Activated T-helper 9 cell treated with anti-CD3 and anti-CD28 coated beads, Interleukin-2, amount 50 U/mL, for 16 hours (primary cell): ENCODE measurements around the gene RAB3IL1.

Source experiments
- DNase-seq: peaks from one replicate; pipeline ENCODE4 v3.0.0-alpha.2; 2020; ENCODE audit warnings: low read depth

Gene RAB3IL1

GRCh38 chr11:61905067-61905696 lies 12.2 kb downstream of the RAB3IL1 start:
- DNase-seq, result no peak

- no peak for DNase-seq
Measured at GRCh38 chr11:61904539-61905048, 12.8 kb downstream of the RAB3IL1 start.

- DNase-seq, result no peak
Measured at GRCh38 chr11:61903845-61904244, 13.5 kb downstream of the RAB3IL1 start.

GRCh38 chr11:61902313-61902712 lies 15.1 kb downstream of the RAB3IL1 start:
- no peak for DNase-seq

- DNase-seq, result no peak
Measured at GRCh38 chr11:61901397-61901796, 16.0 kb downstream of the RAB3IL1 start.

GRCh38 chr11:61900251-61900650 lies 17.1 kb downstream of the RAB3IL1 start:
- no peak for DNase-seq

GRCh38 chr11:61899146-61899841 lies 18.1 kb downstream of the RAB3IL1 start:
- peak; percentile 89 for DNase-seq

- no peak for DNase-seq
Measured at GRCh38 chr11:61898247-61898582, 19.2 kb downstream of the RAB3IL1 start.

- DNase-seq, result peak; percentile 67
Measured at GRCh38 chr11:61897387-61898246, 19.7 kb downstream of the RAB3IL1 start.

GRCh38 chr11:61896665-61897386 lies 20.5 kb downstream of the RAB3IL1 start:
- DNase-seq, result no peak

GRCh38 chr11:61895718-61896059 lies 21.7 kb downstream of the RAB3IL1 start:
- no peak for DNase-seq

- no peak for DNase-seq
Measured at GRCh38 chr11:61895046-61895717, 22.2 kb downstream of the RAB3IL1 start.

GRCh38 chr11:61893981-61894380 lies 23.4 kb downstream of the RAB3IL1 start:
- no peak for DNase-seq

- no peak for DNase-seq
Measured at GRCh38 chr11:61892085-61892370, 25.3 kb downstream of the RAB3IL1 start.

- peak; percentile 45 for DNase-seq
Measured at GRCh38 chr11:61891331-61892084, 25.9 kb downstream of the RAB3IL1 start, which contains the start of gene FADS3. TSS of gene FADS3 (minus strand) at chr11:61891545. CDS start at chr11:61891381, 164 bp downstream.

GRCh38 chr11:61890529-61891330 lies 26.6 kb downstream of the RAB3IL1 start:
- peak; percentile 21 for DNase-seq

GRCh38 chr11:61889831-61890230 lies 27.5 kb downstream of the RAB3IL1 start:
- no peak for DNase-seq

GRCh38 chr11:61888590-61888989 lies 28.8 kb downstream of the RAB3IL1 start:
- no peak for DNase-seq

- DNase-seq, result no peak
Measured at GRCh38 chr11:61887839-61888494, 29.4 kb downstream of the RAB3IL1 start.

- DNase-seq, result no peak
Measured at GRCh38 chr11:61886643-61887042, 30.7 kb downstream of the RAB3IL1 start.
